PC-9 (cell line): ENCODE results near the gene TMEM97. TPM values are rescaled to one million over a fixed set of nuclear protein-coding genes. Genes with fewer than 3 reads are reported as not detected.

Source experiments
- BruUV-seq: library from RNA; stranded (reverse); fragments of 400-500 nt; replicated peaks from 2 replicates; lab custom pipeline; 2021; lab: Mats Ljungman, UMichigan
- CTCF ChIA-PET: fragments of 300-600 bp; sonication (Branson Sonifier 250); formaldehyde crosslinking; loops from one replicate; lab custom pipeline; 2022; ENCODE audit warnings: antibody characterized with exemption; lab: Charles Lee
- POLR2A ChIA-PET: fragments of 300-600 bp; sonication (Branson Sonifier 250); formaldehyde crosslinking; loops from one replicate; lab custom pipeline; 2022; ENCODE audit warnings: antibody characterized with exemption; ENCODE audit not compliant: unreplicated experiment; lab: Charles Lee
- DNase-seq, 2 experiments: peaks; one replicate each; pipeline versions ENCODE4 v3.0.0 to v3.0.0-alpha.2; 2015 to 2022; ENCODE audit warnings: mixed read lengths in 1 of 2
- H2AFZ ChIP-seq: fragments of 200-600 bp; sonication (generic); 2 replicates; pipeline ENCODE4 v1.8.1; 2017; ENCODE audit warnings: antibody characterized with exemption
- H3F3A ChIP-seq: fragments of 200-600 bp; sonication (generic); 2 replicates; pipeline ENCODE4 v1.8.1; 2017; ENCODE audit warnings: antibody characterized with exemption, mild to moderate bottlenecking, low read depth; ENCODE audit not compliant: insufficient read depth
- H3K27ac ChIP-seq: fragments of 200-600 bp; sonication (generic); 2 replicates; pipeline ENCODE4 v1.6.1; 2016; ENCODE audit warnings: mixed run types
- H3K27me3 ChIP-seq: fragments of 200-600 bp; sonication (generic); 2 replicates; pipeline ENCODE4 v1.6.1; 2016; ENCODE audit warnings: low read depth, mixed run types; ENCODE audit not compliant: insufficient read depth
- H3K36me3 ChIP-seq: fragments of 200-600 bp; sonication (generic); 2 replicates; pipeline ENCODE4 v1.6.1; 2016; ENCODE audit warnings: low read depth, mixed run types
- H3K4me1 ChIP-seq: fragments of 200-600 bp; sonication (generic); replicated peaks from 2 replicates; pipeline ENCODE4 v1.6.1; 2016; ENCODE audit warnings: mixed run types; ENCODE audit not compliant: insufficient read depth
- H3K4me2 ChIP-seq: fragments of 200-600 bp; sonication (generic); 2 replicates; pipeline ENCODE4 v1.6.1; 2017; ENCODE audit warnings: mixed run types
- H3K4me3 ChIP-seq: fragments of 200-600 bp; sonication (generic); 2 replicates; pipeline ENCODE4 v1.6.1; 2016; ENCODE audit warnings: mixed run types
- H3K79me2 ChIP-seq: fragments of 200-600 bp; sonication (generic); 2 replicates; pipeline ENCODE4 v1.6.1; 2017; ENCODE audit warnings: low read depth, mixed run types
- H3K9me2 ChIP-seq: fragments of 200-600 bp; sonication (generic); 2 replicates; pipeline ENCODE4 v1.8.1; 2017; ENCODE audit warnings: mild to moderate bottlenecking; ENCODE audit not compliant: insufficient read depth
- H3K9me3 ChIP-seq: fragments of 200-600 bp; sonication (generic); 2 replicates; pipeline ENCODE4 v1.8.1; 2016; ENCODE audit warnings: low read depth; ENCODE audit not compliant: insufficient read depth
- H4K20me1 ChIP-seq: fragments of 200-600 bp; sonication (generic); 2 replicates; pipeline ENCODE4 v1.8.1; 2017; ENCODE audit not compliant: insufficient read depth
- CTCF ChIP-seq: fragments of 200-600 bp; sonication (generic); conservative IDR thresholded peaks from 2 replicates; pipeline ENCODE4 v1.6.1; 2017; ENCODE audit warnings: mixed run types, antibody characterized with exemption, mild to moderate bottlenecking, moderate library complexity
- EZH2 ChIP-seq: fragments of 200-600 bp; sonication (generic); IDR thresholded peaks from 2 replicates; pipeline ENCODE4 v1.8.0; 2017; ENCODE audit warnings: antibody characterized with exemption, low read depth
- intact Hi-C: fragments of 100-400 bp; cut with micrococcal nuclease; formaldehyde crosslinking; loops from one replicate; pipeline ENCODE4 v1.10.0; 2022; ENCODE audit not compliant: unreplicated experiment
- total RNA-seq: library from RNA; stranded (reverse); gene quantifications from 2 replicates; pipeline ENCODE4 v1.2.3, GENCODE V29; 2021

TMEM97 gene
- total RNA-seq, 1 experiment from 2014 or later: 46.4 TPM

GRCh38 chr17:28363776-28364650, 45.0 kb downstream of the TMEM97 start:
- no peaks in the 10 kb centered on the region; the same call in 1 of the 2 replicates for H4K20me1 ChIP-seq
- intact Hi-C loops: no loop called here
- H3K4me2 ChIP-seq: no peak overlapping the region
- no TSS peak for BruUV-seq
- H3K27me3 ChIP-seq: no peaks in the 10 kb centered on the region
- no peak overlapping the region for H2AFZ ChIP-seq
- no peak overlapping the region for H3K27ac ChIP-seq
- peaks cover 18% of the 10 kb centered on the region for H3K36me3 ChIP-seq
- no peak for DNase-seq
- no peaks in the 10 kb centered on the region for H3K9me2 ChIP-seq
- no peaks in the 10 kb centered on the region for H3K4me1 ChIP-seq
- H3F3A ChIP-seq: 0 out of 2 replicates have a peak, but pooled peaks cover 3% of the 10 kb centered on the region
- H3K4me3 ChIP-seq: no peak overlapping the region
- H3K9me3 ChIP-seq: no peaks in the 10 kb centered on the region
- H3K79me2 ChIP-seq: peaks cover 3% of the 10 kb centered on the region; the same call in 1 of the 2 replicates
- CTCF ChIA-PET: interaction anchor here (0.7 kb wide), 1 partner anchor 170 kb away, joined by 3 read pairs; no protein-coding TSS in a partner anchor
- TF ChIP-seq CTCF: no peak
- TF ChIP-seq EZH2: no peak
- POLR2A ChIA-PET: no interaction called here

GRCh38 chr17:28364665-28365363, 45.8 kb downstream of the TMEM97 start, which contains the start of gene SEBOX:
Gene SEBOX, minus strand, starts transcription at chr17:28365199. Its CDS starts 48 bp downstream, at chr17:28365151.
- DNase-seq: no peak
- no TSS peak for BruUV-seq
- H2AFZ ChIP-seq: no peak within 1 kb of the TSS
- H3K4me3 ChIP-seq: no peak within 1 kb of the TSS
- POLR2A ChIA-PET: no interaction called here
- intact Hi-C loops: no loop called here
- no peaks in the 10 kb centered on the region for H3K9me2 ChIP-seq
- H3F3A ChIP-seq: peaks cover 7% of the 10 kb centered on the region; the same call in 1 of the 2 replicates
- no peak within 1 kb of the TSS for H3K27ac ChIP-seq
- H3K4me1 ChIP-seq: peaks cover 3% of the 10 kb centered on the region
- CTCF ChIA-PET: interaction anchor here (0.7 kb wide), 1 partner anchor 171 kb away, joined by 3 read pairs; no protein-coding TSS in a partner anchor
- TF ChIP-seq EZH2: no peak
- no peak for TF ChIP-seq CTCF
- no peaks in the 10 kb centered on the region for H3K79me2 ChIP-seq
- H3K27me3 ChIP-seq: no peaks in the 10 kb centered on the region
- H3K36me3 ChIP-seq: peaks cover 13% of the 10 kb centered on the region
- no peak within 1 kb of the TSS for H3K4me2 ChIP-seq
- H3K9me3 ChIP-seq: no peaks in the 10 kb centered on the region
- H4K20me1 ChIP-seq: no peaks in the 10 kb centered on the region; the same call in 1 of the 2 replicates

GRCh38 chr17:28365487-28365886, 46.5 kb downstream of the TMEM97 start:
- Histone ChIP-seq H3K4me1 (peaks cover 10% of the 10 kb centered on the region), H3K9me2 (no peaks in the 10 kb centered on the region), H3K9me3 (no peaks in the 10 kb centered on the region), H4K20me1 (no peaks in the 10 kb centered on the region; the same call in 1 of the 2 replicates), H3F3A (peaks cover 14% of the 10 kb centered on the region; the same call in 1 of the 2 replicates), H3K79me2 (no peaks in the 10 kb centered on the region), H3K27ac (no peak overlapping the region), H3K36me3 (peaks cover 7% of the 10 kb centered on the region; the same call in 1 of the 2 replicates), H2AFZ (no peak overlapping the region), H3K4me2 (no peak overlapping the region), H3K27me3 (no peaks in the 10 kb centered on the region), H3K4me3 (no peak overlapping the region)
- no TSS peak for BruUV-seq
- no peak for TF ChIP-seq CTCF
- TF ChIP-seq EZH2: no peak
- no peak for DNase-seq
- CTCF ChIA-PET: no interaction called here
- intact Hi-C loops: no loop called here
- POLR2A ChIA-PET: no interaction called here
